Renal pelvis (tissue), 4 donors: ENCODE results near the gene EID3. TPM values are rescaled to one million over a fixed set of nuclear protein-coding genes. Genes with fewer than 3 reads are reported as not detected.

ENCODE experiments used
- DNase-seq: peaks from one replicate; pipeline ENCODE4 v3.0.0-alpha.2; 2013
- polyA plus RNA-seq, 3 donors: library from polyadenylated mRNA; unstranded; fragments of 120-200 nt; gene quantifications; one replicate each; pipeline ENCODE4 v1.2.1, GENCODE V29; 2013; ENCODE audit not compliant: insufficient read length in 3 of 3

EID3 gene
- polyA plus RNA-seq, 3 donors: 4.4 to 4.5 (median 4.5) TPM

- no peak for DNase-seq
These were observed 30.2 kb downstream of the EID3 start for GRCh38 chr12:104333692-104334255.

- DNase-seq: no peak
These were observed 31.0 kb downstream of the EID3 start for GRCh38 chr12:104334581-104334980.

- DNase-seq: no peak
These were observed 32.6 kb downstream of the EID3 start for GRCh38 chr12:104336115-104336514.

- no peak for DNase-seq
These were observed 33.6 kb downstream of the EID3 start for GRCh38 chr12:104337030-104337558.

GRCh38 chr12:104339663-104340062 is 36.1 kb downstream of the EID3 start:
- DNase-seq: no peak

- DNase-seq: no peak
These were observed 36.6 kb downstream of the EID3 start for GRCh38 chr12:104340177-104340576.

- no peak for DNase-seq
These were observed 37.5 kb downstream of the EID3 start for GRCh38 chr12:104340925-104341611.

- DNase-seq: no peak
These were observed 38.6 kb downstream of the EID3 start for GRCh38 chr12:104342147-104342546.

GRCh38 chr12:104342635-104343249 is 39.2 kb downstream of the EID3 start:
- DNase-seq: no peak

- no peak for DNase-seq
These were observed 41.1 kb downstream of the EID3 start for GRCh38 chr12:104344682-104345081.

- DNase-seq: no peak
These were observed 41.9 kb downstream of the EID3 start for GRCh38 chr12:104345234-104346066.

- DNase-seq: no peak
These were observed 44.0 kb downstream of the EID3 start for GRCh38 chr12:104347374-104348075.

GRCh38 chr12:104348283-104348993 is 44.9 kb downstream of the EID3 start:
- no peak for DNase-seq

- DNase-seq: no peak
These were observed 45.5 kb downstream of the EID3 start for GRCh38 chr12:104348994-104349494.

GRCh38 chr12:104350211-104351056 is 46.9 kb downstream of the EID3 start:
- no peak for DNase-seq

GRCh38 chr12:104351057-104351983 is 47.8 kb downstream of the EID3 start:
- DNase-seq: no peak

- no peak for DNase-seq
These were observed 48.7 kb downstream of the EID3 start for GRCh38 chr12:104352106-104352713.
